Smooth muscle cell (in vitro differentiated cells): ENCODE results near the gene STX18. TPM values are rescaled to one million over a fixed set of nuclear protein-coding genes. Genes with fewer than 3 reads are reported as not detected.

Source experiments
- DNase-seq: peaks from one replicate; lab custom pipeline; 2025; ENCODE audit not compliant: unreplicated experiment; lab: John Stamatoyannopoulos, UW
- H2AFZ ChIP-seq: fragments of 200-600 bp; sonication (generic); 2 replicates; pipeline ENCODE4 v1.6.0; 2016; ENCODE audit warnings: antibody characterized with exemption, low read depth, mild to moderate bottlenecking
- H3F3A ChIP-seq: fragments of 200-600 bp; sonication (generic); 2 replicates; pipeline ENCODE4 v1.6.0; 2017; ENCODE audit warnings: antibody characterized with exemption, low read depth
- H3K27ac ChIP-seq: fragments of 200-600 bp; sonication (generic); 2 replicates; pipeline ENCODE4 v1.5.1; 2016; ENCODE audit warnings: low read depth, mild to moderate bottlenecking
- H3K27me3 ChIP-seq: fragments of 200-600 bp; sonication (generic); 2 replicates; pipeline ENCODE4 v1.6.1; 2016; ENCODE audit warnings: low read depth, mild to moderate bottlenecking
- H3K36me3 ChIP-seq: fragments of 200-600 bp; sonication (generic); 2 replicates; pipeline ENCODE4 v1.5.1; 2016; ENCODE audit warnings: low read depth
- H3K4me1 ChIP-seq: fragments of 200-600 bp; sonication (generic); 2 replicates; pipeline ENCODE4 v1.5.1; 2016; ENCODE audit warnings: low read depth
- H3K4me2 ChIP-seq: fragments of 200-600 bp; sonication (generic); 2 replicates; pipeline ENCODE4 v1.6.0; 2016; ENCODE audit warnings: mild to moderate bottlenecking
- H3K4me3 ChIP-seq: fragments of 200-600 bp; sonication (generic); 2 replicates; pipeline ENCODE4 v1.5.1; 2016; ENCODE audit warnings: mild to moderate bottlenecking
- H3K79me2 ChIP-seq: fragments of 200-600 bp; sonication (generic); 2 replicates; pipeline ENCODE4 v1.6.0; 2016; ENCODE audit warnings: low read depth, mild to moderate bottlenecking
- H3K9ac ChIP-seq: fragments of 200-600 bp; sonication (generic); 2 replicates; pipeline ENCODE4 v1.6.0; 2016; ENCODE audit warnings: low read depth
- H3K9me3 ChIP-seq: fragments of 200-600 bp; sonication (generic); replicated peaks from 2 replicates; pipeline ENCODE4 v1.5.1; 2016; ENCODE audit warnings: low read depth
- H4K20me1 ChIP-seq: fragments of 200-600 bp; sonication (generic); 2 replicates; pipeline ENCODE4 v1.6.0; 2016; ENCODE audit warnings: low read depth
- WGBS: methylation state at CpG from one replicate; pipeline ENCODE4 v1.1.7; 2016; ENCODE audit warnings: low lambda C conversion rate; 5-methylcytosine and 5-hydroxymethylcytosine counted together
- polyA plus RNA-seq: library from polyadenylated mRNA; unstranded; fragments of >200 nt; fragmentation: Nextera tagmentation; extraction: Ambion mirVana; gene quantifications from 2 replicates; pipeline ENCODE4 v1.2.1, GENCODE V29; 2016
- total RNA-seq: library from RNA; depleted of rRNA; stranded (reverse); fragments of >200 nt; gene quantifications from 2 replicates; pipeline ENCODE4 v1.2.3, GENCODE V29; 2014
- TF ChIP-seq, protein P1 (sequence below): fragments of 200-600 bp; sonication (generic); IDR thresholded peaks from 2 replicates; pipeline ENCODE4 v1.5.1; 2017; ENCODE audit warnings: borderline replicate concordance, mild to moderate bottlenecking, antibody characterized with exemption; ENCODE audit not compliant: insufficient read depth, poor library complexity, severe bottlenecking

Gene STX18
- total and polyA plus RNA-seq, 2 experiments from 2014 or later = 17.7 to 23.3 TPM

DNA sequence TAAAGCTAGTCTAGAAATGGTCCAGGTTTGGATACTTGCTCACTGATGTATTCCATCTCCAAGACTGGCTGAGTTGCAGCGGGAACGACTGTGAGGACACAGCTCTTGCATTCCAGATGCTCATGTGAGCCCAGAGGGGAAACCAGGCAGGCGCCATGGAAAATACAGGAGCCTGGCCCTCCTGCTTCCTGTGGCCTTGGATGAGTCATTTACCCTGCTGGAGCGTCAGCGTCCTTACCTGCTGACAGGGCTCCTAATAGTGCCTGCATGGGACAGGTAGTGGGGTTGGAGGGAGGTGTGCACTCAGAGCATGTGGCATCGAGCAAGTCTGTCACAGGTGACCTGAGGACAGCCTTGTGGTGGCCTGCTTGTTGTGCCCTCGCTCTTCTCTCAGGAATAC is 85.5 kb downstream of the STX18 start:
- TF ChIP-seq, protein P1, sequence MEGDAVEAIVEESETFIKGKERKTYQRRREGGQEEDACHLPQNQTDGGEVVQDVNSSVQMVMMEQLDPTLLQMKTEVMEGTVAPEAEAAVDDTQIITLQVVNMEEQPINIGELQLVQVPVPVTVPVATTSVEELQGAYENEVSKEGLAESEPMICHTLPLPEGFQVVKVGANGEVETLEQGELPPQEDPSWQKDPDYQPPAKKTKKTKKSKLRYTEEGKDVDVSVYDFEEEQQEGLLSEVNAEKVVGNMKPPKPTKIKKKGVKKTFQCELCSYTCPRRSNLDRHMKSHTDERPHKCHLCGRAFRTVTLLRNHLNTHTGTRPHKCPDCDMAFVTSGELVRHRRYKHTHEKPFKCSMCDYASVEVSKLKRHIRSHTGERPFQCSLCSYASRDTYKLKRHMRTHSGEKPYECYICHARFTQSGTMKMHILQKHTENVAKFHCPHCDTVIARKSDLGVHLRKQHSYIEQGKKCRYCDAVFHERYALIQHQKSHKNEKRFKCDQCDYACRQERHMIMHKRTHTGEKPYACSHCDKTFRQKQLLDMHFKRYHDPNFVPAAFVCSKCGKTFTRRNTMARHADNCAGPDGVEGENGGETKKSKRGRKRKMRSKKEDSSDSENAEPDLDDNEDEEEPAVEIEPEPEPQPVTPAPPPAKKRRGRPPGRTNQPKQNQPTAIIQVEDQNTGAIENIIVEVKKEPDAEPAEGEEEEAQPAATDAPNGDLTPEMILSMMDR = no peak
- 69% methylated on average over 7 of the region's 7 CpGs for whole genome bisulfite sequencing

GRCh38 chr4:4455210-4455865 is 86.5 kb downstream of the STX18 start:
- Histone ChIP-seq H3K79me2 (no peaks in the 10 kb centered on the region), H3K9me3 (no peaks in the 10 kb centered on the region), H3K4me2 (no peak overlapping the region), H3K27ac (peak overlapping the region; percentile 53), H3K4me1 (peaks cover 2% of the 10 kb centered on the region), H3K4me3 (no peak overlapping the region), H3F3A (no peaks in the 10 kb centered on the region), H3K9ac (no peak overlapping the region), H3K27me3 (no peaks in the 10 kb centered on the region), H4K20me1 (no peaks in the 10 kb centered on the region), H2AFZ (no peak overlapping the region), H3K36me3 (peaks cover 4% of the 10 kb centered on the region)
- 90% methylated on average over 5 of the region's 5 CpGs for WGBS
- no peak for DNase-seq
- TF ChIP-seq, protein P1 = no peak

More for the DNA sequence above, 85.5 kb downstream of the STX18 start:
- Histone ChIP-seq H3K9me3 (no peaks in the 10 kb centered on the region), H3K79me2 (no peaks in the 10 kb centered on the region), H3K27ac (peak overlapping the region; percentile 85), H2AFZ (no peak overlapping the region), H3K36me3 (peaks cover 4% of the 10 kb centered on the region), H3K4me1 (peaks cover 2% of the 10 kb centered on the region), H4K20me1 (no peaks in the 10 kb centered on the region), H3K9ac (peak overlapping the region; percentile 3), H3K4me2 (no peak overlapping the region), H3F3A (no peaks in the 10 kb centered on the region), H3K4me3 (no peak overlapping the region), H3K27me3 (no peaks in the 10 kb centered on the region)
- no peak for DNase-seq

DNA sequence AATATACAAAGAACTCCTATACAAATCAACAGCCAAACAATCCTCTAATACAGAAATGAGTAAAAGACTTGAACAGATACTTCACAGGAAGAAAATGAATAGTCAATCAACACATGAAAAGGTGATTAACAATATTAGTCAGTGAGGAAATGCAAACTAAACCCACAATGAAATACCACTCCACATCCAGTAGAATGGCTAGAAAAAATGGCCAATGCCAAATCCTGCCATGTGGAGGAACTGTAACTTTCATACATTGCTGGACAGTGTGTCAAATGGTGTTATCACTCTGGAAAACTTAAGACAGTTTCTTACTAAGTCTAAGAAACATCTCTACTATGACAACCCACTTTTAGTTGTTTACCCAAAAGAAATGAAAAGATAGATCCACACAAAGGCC is 95.4 kb downstream of the STX18 start:
- H3K4me3 ChIP-seq = no peak overlapping the region
- TF ChIP-seq, protein P1 = no peak
- H3K36me3 ChIP-seq = no peaks in the 10 kb centered on the region
- no peaks in the 10 kb centered on the region for H3K9me3 ChIP-seq
- H3K27me3 ChIP-seq = no peaks in the 10 kb centered on the region
- H3K27ac ChIP-seq = peak overlapping the region; percentile 51
- H3K4me2 ChIP-seq = no peak overlapping the region
- H4K20me1 ChIP-seq = peaks cover 2% of the 10 kb centered on the region
- no peaks in the 10 kb centered on the region for H3K4me1 ChIP-seq
- H3K9ac ChIP-seq = no peak overlapping the region
- DNase-seq = no peak
- no peaks in the 10 kb centered on the region for H3F3A ChIP-seq
- no peaks in the 10 kb centered on the region for H3K79me2 ChIP-seq
- no peak overlapping the region for H2AFZ ChIP-seq

GRCh38 chr4:4443821-4444220 is 98.0 kb downstream of the STX18 start:
- Histone ChIP-seq H3K36me3 (no peaks in the 10 kb centered on the region), H3K9ac (no peak overlapping the region), H3K4me1 (no peaks in the 10 kb centered on the region), H3K79me2 (no peaks in the 10 kb centered on the region), H2AFZ (no peak overlapping the region), H4K20me1 (peaks cover 12% of the 10 kb centered on the region), H3F3A (no peaks in the 10 kb centered on the region), H3K9me3 (no peaks in the 10 kb centered on the region), H3K27ac (no peak overlapping the region), H3K27me3 (no peaks in the 10 kb centered on the region), H3K4me3 (no peak overlapping the region), H3K4me2 (no peak overlapping the region)
- no peak for DNase-seq
- 52% methylated on average over 2 of the region's 2 CpGs for WGBS
- TF ChIP-seq, protein P1 = no peak
